Activated CD4-positive, alpha-beta T cell treated with anti-CD3 and anti-CD28 coated beads, Interleukin-2, amount 50 U/mL, for 24 hours (primary cell): Measurements from ENCODE around the gene CPB1.

ENCODE experiments used
- DNase-seq, 2 donors: peaks; one replicate each; pipeline ENCODE4 v3.0.0-alpha.2; 2020; ENCODE audit warnings: low read depth in 1 of 2, low spot score in 1 of 2

Gene CPB1

DNA sequence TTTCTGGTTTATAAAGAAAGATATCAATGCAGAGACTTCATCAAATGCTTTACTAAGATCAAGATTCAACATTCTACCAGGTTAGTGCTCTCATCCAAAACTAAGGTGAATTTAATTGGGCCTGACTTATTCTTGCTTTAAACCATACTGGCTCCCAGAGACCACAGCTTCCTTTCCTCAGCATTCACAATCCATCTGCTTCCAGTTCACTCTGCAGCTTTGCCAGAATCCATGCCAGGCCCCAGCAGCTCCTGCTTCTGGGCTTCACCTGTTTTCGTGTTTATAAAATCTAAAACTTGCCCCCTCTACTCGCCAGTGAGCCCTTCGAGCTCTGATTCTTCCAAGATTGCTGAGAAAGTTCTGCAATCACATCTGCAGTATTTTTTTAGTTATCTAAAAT, 2.3 kb downstream of the CPB1 start:
- DNase-seq, result no peak

DNA sequence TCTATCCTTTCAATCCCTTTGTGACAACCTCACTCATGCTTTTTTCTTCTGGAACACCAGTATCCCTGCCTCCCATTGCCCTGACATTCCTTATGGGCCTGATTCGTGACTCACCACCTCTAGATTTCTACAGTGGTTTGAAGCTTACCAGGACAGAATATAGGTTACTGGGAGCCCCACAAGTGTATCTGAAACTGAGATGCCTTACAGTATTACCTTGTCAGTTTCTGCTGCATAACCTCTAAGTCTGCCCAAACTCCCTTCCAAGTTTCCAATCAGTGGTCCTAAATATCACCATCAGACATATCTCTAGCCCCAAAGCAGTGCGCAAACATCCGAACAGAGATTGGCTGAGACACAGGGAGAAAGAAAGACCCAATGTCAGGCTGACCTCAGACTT, 5.6 kb downstream of the CPB1 start:
- DNase-seq, result no peak

DNA sequence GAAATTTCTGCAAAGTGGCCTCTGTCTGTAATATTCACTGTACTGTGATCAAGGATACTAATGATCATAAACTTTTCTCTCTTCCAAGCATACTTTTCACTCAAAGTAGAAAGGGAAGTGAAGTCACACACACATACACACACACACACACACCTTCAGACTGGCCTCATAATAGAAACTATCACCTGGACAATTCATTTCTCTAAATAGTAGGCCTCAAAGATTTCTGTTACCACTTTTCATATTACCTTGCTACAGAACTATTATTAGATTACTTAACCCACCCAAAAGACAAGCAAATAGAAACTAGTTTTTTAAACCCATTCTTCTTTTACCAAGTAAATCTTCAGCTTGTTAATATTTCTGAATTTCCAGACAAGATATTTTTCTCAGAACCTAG, 12.2 kb downstream of the CPB1 start:
- no peak for DNase-seq

DNA sequence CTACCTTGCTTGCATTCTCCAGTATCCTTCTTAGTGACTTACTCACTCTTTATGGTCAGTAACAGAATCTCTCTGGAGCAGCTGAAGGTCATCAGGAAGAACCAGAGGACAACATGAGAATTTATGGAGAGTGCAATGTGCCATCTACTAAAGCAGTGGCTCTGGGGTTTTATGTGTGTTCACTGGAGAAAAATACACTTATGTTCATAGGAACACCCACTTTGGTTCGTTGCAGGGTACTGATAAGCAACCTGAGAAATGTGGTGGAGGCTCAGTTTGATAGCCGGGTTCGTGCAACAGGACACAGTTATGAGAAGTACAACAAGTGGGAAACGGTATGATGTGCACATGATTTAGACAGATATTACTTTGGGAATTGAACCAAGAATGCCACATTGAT, 12.8 kb downstream of the CPB1 start:
- no peak for DNase-seq

DNA sequence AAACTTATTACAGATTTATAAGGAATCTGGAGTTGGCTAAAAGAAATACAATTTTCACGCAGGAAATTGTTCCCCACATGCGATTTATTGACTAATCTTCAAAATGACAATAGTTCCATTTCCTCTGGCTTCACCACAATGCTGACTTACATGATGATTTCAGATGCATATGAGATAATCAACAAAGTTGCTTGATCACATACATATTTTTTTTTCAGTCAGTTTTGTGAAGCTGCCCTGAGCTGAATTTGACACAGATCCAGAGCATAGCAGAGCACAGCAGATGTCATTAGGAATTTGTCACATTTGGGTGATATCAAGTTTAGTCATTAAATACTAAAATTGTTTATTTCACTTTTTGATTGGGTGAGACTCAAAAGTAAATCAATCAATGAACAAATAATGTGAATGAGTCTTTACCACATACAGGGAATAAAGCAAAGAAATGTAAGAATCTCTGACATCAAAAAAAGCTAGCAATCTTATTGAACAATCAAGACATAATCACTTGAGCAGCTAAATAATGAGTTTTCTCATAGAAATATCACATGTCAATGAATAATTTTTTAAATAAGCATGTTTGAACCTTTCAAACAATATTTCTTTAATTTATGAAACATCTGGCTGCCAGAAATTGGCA, 18.3 kb downstream of the CPB1 start:
- DNase-seq, result no peak

DNA sequence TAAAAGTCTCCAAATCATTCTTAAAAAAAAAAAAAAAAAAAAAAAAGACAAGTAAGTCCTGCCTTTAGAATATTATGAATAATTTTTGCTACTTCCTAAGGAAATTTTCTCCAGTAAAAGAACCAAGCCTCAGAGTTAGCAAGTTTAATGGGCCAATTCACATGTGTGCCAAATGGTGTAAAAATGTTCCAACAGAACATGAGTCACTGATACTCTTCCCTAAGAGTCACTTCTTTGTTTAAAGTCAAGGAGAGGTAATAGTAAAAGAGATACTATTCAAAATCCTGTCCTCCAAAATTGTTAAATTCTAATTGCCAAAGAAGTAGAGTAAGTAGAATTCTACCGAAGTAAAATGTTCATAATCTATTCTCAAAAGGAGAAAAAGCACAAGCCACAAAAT, 19.7 kb downstream of the CPB1 start:
- DNase-seq, result no peak

DNA sequence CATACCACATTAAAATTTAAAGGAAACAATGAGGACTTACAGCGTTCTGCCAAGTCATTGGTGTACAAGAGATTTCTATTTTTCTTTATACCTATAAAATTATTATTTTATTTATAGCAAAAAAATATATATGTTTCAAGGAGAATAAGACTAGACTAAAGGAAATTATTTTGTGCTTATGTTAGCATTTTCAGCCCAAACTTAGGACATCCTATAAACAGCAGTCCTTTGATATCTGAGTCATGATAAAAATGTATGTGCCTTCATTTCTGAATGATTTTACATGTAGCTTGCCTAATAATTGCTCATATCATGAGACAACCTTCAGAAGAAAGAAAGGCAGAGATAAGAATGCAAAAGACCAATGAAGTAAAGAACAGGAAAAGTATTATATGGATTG, 20.8 kb downstream of the CPB1 start:
- DNase-seq, result no peak

DNA sequence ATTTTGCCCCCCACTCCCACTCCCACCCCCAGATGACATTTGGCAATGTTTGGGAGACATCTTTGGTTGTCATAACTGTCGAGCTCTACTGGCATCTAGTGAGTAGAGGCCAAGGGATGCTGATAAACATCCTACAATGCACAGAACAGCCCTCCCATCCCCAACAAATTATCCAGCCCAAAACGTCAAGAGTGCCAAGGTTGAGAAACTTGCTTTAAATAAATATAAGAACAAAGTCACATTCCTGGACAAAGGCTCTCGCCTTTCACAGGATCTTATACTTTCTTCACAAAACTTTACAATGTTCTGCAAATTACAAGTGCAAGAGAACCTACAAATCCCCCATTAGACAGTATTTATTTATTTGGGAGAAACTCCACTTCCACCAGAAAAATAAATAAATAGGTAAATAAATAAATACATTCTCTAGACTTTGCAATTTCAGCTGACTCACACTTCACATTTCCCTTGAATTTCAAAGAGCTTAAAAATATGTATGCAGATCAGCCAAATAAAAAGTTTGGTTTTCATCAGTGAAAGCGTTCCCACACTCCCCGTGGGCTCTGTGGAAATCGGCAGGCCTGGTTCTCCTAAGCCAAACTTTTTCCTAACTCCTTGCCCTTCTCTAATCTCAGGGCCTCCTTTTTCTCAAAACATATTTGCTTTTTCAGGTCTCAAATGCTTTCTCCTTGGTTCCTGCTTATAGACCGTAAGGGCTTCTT, 24.8 kb downstream of the CPB1 start:
- DNase-seq, result no peak

DNA sequence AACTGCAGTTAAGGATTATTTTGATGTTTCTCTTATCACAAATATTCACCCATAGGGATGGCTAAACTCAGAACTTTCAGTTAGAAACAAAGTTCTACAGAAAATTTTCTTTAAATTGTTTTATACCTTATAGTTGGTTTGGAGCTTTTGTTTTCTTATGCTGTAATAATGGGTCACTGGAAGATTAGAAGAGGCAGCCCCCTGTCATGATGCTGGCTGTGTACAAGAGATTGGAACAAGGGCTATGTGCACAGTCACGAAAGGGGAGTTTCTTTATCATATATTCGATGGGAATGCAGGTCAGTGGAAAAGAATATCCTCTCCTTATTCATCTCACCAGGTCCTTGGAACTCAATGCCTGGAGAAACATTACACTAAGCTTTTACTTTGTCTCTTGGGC, 25.5 kb downstream of the CPB1 start:
- DNase-seq, result no peak

DNA sequence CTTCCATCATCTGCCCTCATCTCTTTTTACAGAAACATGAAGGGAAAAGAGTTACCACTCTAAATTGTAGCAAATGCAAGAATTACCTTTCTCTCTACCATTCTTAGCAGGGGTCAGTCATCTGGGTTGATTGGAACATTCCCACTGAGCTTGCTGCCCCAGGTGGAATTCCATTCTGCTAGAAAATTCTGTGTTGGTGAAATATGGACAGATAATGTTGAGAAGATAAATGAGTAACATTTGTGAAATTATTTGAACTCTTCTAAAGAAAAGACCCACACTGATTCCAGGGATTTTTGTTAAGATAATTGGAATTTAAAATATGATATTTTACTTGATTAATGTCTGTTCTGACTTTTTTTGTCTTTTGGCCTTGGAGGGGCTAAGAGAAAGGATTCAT, 26.4 kb downstream of the CPB1 start:
- DNase-seq, result no peak

DNA sequence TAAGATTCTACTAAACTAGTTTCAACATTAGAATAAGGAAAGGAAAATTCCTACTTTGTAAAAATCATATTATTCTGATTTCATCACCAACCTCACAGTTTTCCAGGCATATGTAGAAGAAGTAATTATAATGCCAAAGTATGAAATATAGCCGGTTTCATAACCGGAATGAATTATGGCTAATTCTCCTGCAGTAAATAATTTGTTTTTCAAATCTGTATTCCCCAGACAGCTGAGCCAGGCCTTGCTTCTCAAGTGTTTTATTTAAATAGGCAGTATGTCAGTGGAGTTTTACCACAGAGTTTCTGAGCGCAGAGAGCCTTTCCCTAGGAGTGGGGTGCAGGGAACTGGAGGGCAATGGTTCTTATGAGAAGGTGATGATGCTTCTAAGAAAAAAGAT, 28.8 kb downstream of the CPB1 start:
- no peak for DNase-seq

DNA sequence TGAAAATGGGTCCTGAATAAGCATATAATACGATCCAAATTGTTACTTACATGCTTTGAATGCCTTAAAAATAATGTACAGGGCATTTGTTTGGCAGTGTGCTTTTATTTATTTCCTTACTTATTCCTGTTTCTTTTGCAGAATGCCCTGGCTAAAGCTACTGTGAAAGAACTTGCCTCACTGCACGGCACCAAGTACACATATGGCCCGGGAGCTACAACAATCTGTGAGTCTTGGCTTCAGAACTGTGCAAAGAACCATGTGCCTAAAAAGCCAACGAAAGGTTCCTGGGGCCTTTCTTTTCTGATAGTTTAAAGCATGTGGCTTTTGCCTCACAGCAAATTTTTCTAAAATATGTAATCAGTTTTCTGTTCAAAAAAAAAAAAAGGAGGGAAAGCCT, 29.7 kb downstream of the CPB1 start:
- DNase-seq, result no peak

DNA sequence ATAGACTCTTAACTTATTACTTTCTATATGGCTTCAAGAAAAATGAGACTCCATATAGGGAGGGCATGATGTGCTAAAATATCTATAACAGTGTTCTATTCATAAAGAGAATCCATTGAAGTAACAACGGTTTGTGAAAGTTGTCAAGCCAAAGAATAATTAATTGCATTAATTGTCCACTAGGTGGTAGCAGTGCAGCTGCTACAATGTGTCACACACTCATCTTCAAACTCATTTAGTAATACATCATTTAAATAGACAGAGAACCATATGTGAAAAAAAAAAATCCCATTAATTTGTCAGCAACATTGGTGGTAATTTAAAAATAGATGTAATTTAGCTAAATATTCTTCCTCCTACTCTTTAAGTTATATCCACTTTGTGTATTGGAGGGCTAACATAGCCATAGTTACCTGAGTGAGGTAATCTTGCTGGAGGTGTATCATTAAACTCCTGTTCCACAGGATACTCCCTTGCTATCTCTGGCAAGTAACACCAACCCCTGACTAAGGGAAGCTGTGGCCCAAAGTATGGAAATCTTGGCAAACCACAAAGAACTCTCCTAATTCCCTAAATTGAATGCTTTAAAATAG, 33.8 kb downstream of the CPB1 start:
- DNase-seq, result no peak

DNA sequence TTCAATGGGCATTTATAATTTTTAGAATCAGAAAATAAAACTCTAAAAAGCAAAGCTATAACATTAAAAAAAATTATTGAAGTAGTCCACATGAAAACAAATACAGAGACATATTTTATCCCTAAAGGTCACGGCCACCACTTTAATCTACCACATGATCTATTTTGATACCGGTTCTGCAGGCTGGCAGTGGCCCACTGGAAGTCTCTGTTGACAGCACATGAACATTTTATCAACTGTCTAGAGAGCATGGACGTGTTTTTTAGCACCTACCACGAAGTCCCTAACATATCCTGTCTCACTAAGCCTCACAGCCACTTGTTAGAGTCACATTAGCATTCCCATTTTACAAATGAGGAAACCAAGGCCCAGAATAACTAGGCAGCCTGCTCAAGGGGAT, 35.7 kb downstream of the CPB1 start:
- no peak for DNase-seq

DNA sequence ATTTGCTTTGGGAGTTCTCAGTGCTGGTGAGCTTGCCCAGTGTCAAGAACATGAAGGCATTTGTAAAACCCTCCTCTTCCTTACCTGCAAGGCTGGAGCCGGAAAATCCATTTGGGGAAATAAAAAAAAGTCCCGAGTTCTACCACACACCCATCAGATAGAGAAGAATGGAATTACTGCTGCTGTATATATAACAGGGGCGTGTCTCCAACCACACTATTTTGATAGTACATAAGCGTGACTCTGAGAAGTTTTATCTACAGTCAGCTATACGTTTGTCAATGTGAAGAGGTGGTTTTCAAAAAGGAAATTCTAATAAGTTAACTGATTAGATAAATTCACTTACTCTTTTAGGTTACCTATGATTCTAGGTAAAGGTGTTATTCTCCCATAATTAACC, 36.2 kb downstream of the CPB1 start:
- DNase-seq, result no peak

DNA sequence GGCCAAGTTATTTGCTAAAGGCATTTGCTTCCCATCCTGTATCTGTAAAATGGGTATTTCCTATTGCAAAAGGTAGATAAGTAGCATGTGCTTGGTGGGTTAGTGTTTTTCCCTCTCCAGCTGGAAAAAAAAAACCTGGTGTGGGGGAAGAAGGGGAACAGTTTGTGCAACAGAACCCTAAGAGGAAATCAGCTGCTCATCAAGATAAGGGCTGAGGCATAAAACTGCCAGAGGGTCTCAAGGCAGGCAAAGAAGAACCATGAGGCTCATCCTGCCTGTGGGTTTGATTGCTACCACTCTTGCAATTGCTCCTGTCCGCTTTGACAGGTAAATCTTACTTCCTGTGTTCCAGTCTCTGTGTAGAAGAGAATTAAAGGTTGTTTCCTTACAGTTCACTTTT, 37.4 kb downstream of the CPB1 start, which contains the start of gene CPA3:
Gene CPA3 (plus strand): TSS at position 248 of the 400 bp plus-strand sequence. CDS start 12 bp downstream, at position 260.
- DNase-seq, result no peak

DNA sequence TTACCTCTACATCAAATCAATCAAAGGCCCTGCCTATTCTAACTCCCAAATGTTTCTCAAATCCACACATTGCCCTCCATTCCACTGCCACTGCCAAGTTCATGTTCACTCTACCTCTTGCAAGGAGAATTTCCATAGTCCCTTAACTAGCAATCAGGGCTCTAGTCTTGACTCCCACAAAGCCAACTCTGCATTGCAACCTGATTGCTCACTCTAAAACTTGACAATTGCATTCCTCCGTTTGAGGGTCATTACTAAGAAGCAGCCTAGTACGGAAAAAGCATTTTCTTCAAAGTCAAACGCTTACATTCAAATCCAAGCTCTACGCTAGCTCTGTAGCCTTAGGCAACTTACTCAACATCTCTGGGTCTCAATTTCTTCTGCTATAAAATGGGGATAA, 38.6 kb downstream of the CPB1 start:
- no peak for DNase-seq

DNA sequence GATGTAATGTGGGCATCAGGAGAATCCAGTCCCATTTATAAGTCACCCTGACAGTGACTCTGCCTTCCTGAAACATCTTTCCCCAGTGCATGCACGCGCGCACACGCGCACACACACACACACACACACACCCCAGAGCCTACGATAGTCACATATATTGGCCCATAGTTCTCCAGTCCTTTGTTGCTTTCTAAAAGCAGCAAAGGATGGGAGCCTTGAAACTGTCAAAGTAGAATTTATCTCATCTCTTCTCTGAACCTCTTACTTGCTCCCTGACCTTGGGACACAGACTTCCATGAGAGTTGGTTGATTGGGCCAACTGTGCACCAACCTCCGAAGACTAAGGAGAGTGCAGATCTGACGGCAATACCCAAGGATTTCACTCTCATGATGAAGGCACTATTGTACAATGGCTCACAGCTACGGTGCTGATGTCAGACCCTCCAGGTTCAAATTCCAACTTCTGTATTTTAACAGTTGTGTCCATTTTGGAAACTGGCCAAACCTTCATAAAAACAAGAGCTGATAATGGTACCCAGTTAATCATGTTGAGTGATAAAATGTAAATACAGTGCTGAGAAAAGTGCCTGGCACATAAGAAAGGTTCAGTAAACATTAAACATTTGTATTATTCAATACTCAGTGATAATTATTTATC, 45.8 kb downstream of the CPB1 start:
- DNase-seq, result no peak

DNA sequence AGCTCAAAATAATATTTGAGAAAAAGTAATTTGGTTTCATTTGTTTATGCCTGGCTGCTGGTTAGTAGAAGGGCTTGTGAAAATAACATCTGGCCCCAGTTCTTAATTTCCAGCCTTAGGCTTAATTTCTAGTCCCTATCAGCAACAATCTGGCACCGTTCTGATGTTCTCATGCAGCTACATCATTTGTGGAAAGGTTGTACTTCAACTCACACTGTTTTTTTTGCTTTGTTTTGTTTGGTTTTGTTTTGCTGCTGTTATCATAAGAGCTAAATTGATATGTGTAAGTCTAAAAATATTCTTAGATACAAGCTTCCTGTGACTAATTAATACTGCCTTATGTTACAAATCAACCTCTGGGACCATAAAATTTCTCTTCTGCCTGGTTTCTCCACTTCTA, 46.4 kb downstream of the CPB1 start:
- no peak for DNase-seq

DNA sequence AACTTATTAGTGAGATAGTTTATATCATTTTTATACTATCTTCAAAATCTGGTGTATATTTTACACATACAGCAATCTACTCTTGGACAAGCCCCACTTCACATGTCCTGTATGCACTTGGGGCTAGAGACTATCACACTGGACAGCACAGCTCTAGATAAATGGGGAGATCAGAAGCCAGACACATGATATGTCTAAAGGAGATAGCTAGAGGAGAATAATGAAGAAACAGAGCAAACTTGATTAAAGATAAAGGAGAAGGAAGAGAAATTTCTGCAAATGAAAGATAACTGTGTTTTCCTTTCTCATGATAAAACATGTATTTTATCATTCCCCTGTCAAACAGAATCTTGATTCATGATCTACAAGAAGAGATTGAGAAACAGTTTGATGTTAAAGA, 50.5 kb downstream of the CPB1 start:
- no peak for DNase-seq

DNA sequence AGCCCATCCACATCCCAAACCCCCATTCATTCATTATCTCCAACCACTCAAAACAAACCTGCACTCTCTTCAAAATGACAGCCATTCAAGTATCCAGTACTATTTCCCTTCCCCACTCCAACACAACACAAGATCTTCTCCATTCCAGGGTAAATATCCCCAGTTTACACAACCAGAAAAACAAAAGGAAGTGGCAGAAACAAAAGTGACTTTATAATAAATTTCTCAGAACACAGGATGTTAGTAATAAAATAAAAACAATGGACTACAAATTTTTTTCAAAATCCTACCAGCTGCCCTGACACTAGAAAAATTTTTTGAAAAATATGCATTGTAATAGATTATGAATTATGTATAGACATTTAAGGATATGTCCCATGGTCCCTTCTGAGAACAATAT, 51.6 kb downstream of the CPB1 start:
- no peak for DNase-seq

DNA sequence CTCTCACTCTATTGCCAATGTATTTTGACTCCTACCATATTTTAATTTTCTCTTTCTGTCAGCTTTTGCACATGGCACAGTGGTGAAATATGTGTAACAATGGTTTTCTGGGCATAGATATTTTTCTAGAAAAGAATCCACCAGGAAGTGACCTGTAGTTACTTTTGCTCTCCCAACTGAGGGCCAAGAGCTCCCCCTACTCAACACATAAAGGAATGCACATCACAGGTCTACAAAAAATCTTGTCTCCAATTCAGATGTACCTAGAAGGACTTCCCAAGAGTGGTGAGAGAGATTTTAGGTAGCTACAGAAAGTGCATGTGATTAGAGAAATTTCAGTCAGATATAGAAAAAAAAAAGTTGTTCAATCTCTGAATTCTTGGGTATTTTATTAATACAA, 53.1 kb downstream of the CPB1 start:
- no peak for DNase-seq
